Esophagus (tissue), 2 donors: ENCODE data around the gene TCTN2. TPM values are rescaled to one million over a fixed set of nuclear protein-coding genes. Genes with fewer than 3 reads are reported as not detected.

Source experiments
- H3K27ac ChIP-seq, 2 donors: one replicate each; pipeline ENCODE4 v1.5.1; 2013; ENCODE audit warnings: low read depth in 2 of 2, mild to moderate bottlenecking in 2 of 2, inconsistent platforms in 1 of 2, low read length in 1 of 2, moderate library complexity in 1 of 2
- H3K27me3 ChIP-seq, 2 donors: one replicate each; pipeline ENCODE4 v1.6.1; 2013; ENCODE audit warnings: low read length in 2 of 2, control low read depth in 1 of 2, mild to moderate bottlenecking in 1 of 2; ENCODE audit not compliant: insufficient read depth in 2 of 2, control insufficient read depth in 1 of 2
- H3K36me3 ChIP-seq, 2 donors: one replicate each; pipeline ENCODE4 v1.6.1; 2013; ENCODE audit warnings: low read length in 1 of 2; ENCODE audit not compliant: control insufficient read depth in 2 of 2, insufficient read depth in 2 of 2
- H3K4me1 ChIP-seq, 2 donors: one replicate each; pipeline ENCODE4 v1.6.1; 2013; ENCODE audit warnings: low read length in 1 of 2; ENCODE audit not compliant: control insufficient read depth in 2 of 2, insufficient read depth in 2 of 2
- H3K4me3 ChIP-seq, 2 donors: one replicate each; pipeline ENCODE4 v1.5.1; 2013; ENCODE audit warnings: low read length in 2 of 2, mild to moderate bottlenecking in 2 of 2, low read depth in 1 of 2, moderate library complexity in 1 of 2
- H3K9me3 ChIP-seq, 2 donors: one replicate each; pipeline ENCODE4 v1.6.1; 2013; ENCODE audit warnings: mild to moderate bottlenecking in 2 of 2, low read depth in 1 of 2, low read length in 1 of 2, moderate library complexity in 1 of 2; ENCODE audit not compliant: control insufficient read depth in 2 of 2, insufficient read depth in 1 of 2
- WGBS, 2 donors: extraction: QIAGEN DNeasy Blood & Tissue Kit; methylation state at CpG; one replicate each; pipeline ENCODE4 v1.1.7; 2013; 5-methylcytosine and 5-hydroxymethylcytosine counted together
- polyA plus RNA-seq, 2 donors: library from polyadenylated mRNA; stranded (reverse); fragments of 200-250 nt; gene quantifications; one replicate each; pipeline ENCODE4 v1.2.3, GENCODE V29; 2013
- donor health status: healthy with polysubstance abuse.
- donor health status: Bipolar disorder and iron deficiency.

TCTN2 gene
- polyA plus RNA-seq, 2 donors, result 1.8 to 2.6 TPM

DNA sequence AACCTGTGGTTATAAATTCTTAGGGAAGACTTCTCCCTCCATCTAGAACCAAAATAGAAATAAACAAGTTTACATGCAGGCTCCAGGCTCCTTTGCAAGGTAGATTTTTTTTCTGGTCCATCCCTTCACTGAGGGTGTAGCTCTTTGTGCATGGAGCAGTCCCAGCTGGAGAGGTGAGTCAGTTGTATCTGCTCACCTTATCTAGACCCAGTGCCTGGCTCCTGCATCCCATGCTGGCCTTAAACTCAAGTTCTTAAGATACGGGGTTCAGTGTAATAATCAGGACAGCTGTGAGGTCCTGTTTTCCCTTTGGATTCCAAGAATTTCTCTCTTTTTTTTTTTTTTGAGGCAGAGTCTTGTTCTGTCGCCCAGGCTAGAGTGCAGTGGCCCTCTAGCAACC is 56.0 kb downstream of the TCTN2 start:
- Histone ChIP-seq H3K4me3 (no peak overlapping the region), H3K9me3 (no peaks in the 10 kb centered on the region), H3K27me3 (no peaks in the 10 kb centered on the region), H3K36me3 (peaks cover 7 to 8% of the 10 kb centered on the region in 2 donors), H3K27ac (no peak overlapping the region), H3K4me1 (no peaks in the 10 kb centered on the region)
- WGBS, 2 donors, result 88 to 92% methylated on average over 2 of the region's 2 CpGs

DNA sequence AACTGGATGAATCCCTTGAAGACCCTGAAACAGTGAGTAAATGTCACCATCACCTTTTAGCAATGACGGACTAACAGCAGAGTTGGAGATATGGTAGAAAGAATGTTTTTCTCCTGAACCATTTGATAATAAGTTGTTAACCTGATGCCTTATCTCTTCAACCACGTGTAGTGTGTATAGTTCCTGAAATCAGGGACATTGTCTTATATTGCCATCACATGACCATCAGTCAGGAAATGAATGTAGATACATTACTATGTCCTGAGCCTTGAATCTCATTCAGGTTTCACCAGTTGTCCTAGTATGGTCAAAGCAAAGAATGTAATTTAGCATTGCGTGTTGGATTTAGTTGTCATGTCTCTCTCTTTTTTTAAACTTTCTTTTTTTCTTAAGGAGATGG is 57.0 kb downstream of the TCTN2 start:
- 82 to 89% methylated on average over 3 of the region's 3 CpGs for WGBS, 2 donors
- Histone ChIP-seq H3K36me3 (peaks cover 5 to 10% of the 10 kb centered on the region in 2 donors), H3K27ac (no peak overlapping the region), H3K4me3 (no peak overlapping the region), H3K27me3 (no peaks in the 10 kb centered on the region), H3K9me3 (no peaks in the 10 kb centered on the region), H3K4me1 (no peaks in the 10 kb centered on the region)

DNA sequence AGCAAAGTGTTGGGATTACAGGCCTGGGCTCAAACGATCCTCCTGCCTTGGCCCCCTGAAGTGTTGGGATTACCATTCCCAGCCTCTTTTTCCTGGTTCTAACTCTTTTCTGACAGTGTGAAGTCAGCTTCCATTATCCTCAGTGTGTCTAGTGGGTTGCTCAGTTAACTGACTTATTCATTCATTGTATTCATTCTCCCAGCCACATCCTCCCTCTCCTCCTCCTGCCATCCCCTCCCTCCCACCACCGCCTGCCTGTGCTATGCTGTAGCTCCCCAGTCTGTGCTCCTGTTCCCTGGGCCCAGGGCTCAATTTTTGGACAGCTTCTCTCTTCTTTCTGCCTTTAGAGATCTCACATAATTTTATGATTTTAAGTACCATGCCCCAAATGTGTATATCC is 60.7 kb downstream of the TCTN2 start:
- no peaks in the 10 kb centered on the region for H3K9me3 ChIP-seq
- no peaks in the 10 kb centered on the region for H3K27me3 ChIP-seq
- 80 to 84% methylated on average over 2 of the region's 2 CpGs for WGBS, 2 donors
- H3K4me3 ChIP-seq, result no peak overlapping the region
- peaks cover 9 to 22% of the 10 kb centered on the region in 2 donors for H3K36me3 ChIP-seq
- no peak overlapping the region for H3K27ac ChIP-seq
- no peaks in the 10 kb centered on the region for H3K4me1 ChIP-seq

DNA sequence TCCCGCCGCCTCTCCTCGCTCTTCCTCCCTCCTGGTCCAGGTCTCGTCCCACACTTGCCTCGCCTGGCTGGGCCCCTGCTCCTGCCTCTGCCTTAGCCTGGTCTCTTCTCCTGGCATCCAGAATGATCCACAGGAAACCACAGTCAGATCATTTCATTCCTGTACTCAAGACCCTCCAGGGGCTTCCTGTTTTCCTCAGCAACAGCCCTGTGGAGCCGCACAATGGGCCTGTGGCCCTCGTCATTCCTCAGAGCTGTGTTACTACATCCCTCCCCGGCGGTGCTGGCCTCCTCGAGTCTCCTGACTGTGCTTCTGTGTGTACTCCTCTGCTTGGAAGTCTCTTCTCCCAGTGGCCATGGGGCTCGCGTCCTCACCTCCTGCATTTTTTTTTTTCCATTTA is 61.3 kb downstream of the TCTN2 start:
- Histone ChIP-seq H3K27ac (no peak overlapping the region), H3K36me3 (peaks cover 14 to 28% of the 10 kb centered on the region in 2 donors)
- WGBS, 2 donors, result 93 to 94% methylated on average over 12 of the region's 12 CpGs

DNA sequence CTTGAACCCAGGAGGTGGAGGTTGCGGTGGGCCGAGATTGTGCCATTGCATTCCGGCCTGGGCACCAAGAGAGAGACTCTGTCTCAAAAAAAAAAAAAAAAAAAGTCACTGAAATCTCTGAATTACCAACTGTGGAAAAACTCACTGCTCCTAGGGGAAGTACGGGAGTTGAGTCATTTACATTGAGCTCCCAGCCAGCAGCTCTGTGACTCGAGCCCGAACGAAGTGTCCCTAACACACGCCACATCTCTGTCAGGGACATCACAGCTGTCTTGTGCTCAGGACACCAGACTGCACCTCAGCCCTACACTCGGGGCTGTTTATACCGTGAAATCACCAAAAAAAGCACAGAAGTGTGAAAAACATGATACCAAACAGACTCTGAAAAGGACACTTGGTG is 62.3 kb downstream of the TCTN2 start:
- WGBS, 2 donors, result 84 to 88% methylated on average over 10 of the region's 10 CpGs
- no peak overlapping the region for H3K27ac ChIP-seq
- H3K9me3 ChIP-seq, result no peaks in the 10 kb centered on the region
- H3K4me3 ChIP-seq, result no peak overlapping the region
- H3K27me3 ChIP-seq, result no peaks in the 10 kb centered on the region
- H3K36me3 ChIP-seq, result peaks cover 12 to 28% of the 10 kb centered on the region in 2 donors
- H3K4me1 ChIP-seq, result no peaks in the 10 kb centered on the region

More for the DNA sequence above, 61.3 kb downstream of the TCTN2 start:
- Histone ChIP-seq H3K4me3 (no peak overlapping the region), H3K27me3 (no peaks in the 10 kb centered on the region), H3K9me3 (no peaks in the 10 kb centered on the region), H3K4me1 (no peaks in the 10 kb centered on the region)

DNA sequence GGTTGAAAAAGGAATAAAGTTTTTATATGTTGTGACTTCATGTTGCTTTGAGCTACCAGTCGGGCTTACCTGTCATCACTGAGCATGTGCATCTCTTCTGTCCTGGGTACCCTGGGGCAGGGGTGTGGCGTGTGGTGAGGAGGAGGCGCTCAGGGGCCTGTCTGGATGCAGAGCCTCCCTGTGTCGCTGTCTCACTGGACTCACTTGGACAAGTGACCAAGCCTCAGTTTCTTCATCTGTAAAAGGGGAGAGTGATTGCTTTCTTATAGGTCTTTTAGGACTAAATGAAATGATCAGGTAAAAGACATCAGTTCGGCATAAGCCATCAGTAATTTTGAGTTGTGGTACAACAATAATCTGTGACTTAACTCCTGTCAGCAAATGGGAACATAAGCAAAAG is 63.4 kb downstream of the TCTN2 start:
- H3K4me1 ChIP-seq, result no peaks in the 10 kb centered on the region
- H3K36me3 ChIP-seq, result peaks cover 17 to 31% of the 10 kb centered on the region in 2 donors
- H3K4me3 ChIP-seq, result no peak overlapping the region
- WGBS, 2 donors, result 84% methylated on average over 5 of the region's 5 CpGs
- H3K27me3 ChIP-seq, result no peaks in the 10 kb centered on the region
- no peak overlapping the region for H3K27ac ChIP-seq
- H3K9me3 ChIP-seq, result no peaks in the 10 kb centered on the region

- H3K9me3 ChIP-seq, result no peaks in the 10 kb centered on the region
- peaks cover 14 to 26% of the 10 kb centered on the region in 2 donors for H3K36me3 ChIP-seq
- no peaks in the 10 kb centered on the region for H3K4me1 ChIP-seq
- peak overlapping the region in 1 of 2 donors; percentile 9 for H3K27ac ChIP-seq
- H3K27me3 ChIP-seq, result no peaks in the 10 kb centered on the region
- 84 to 86% methylated on average over 14 of the region's 14 CpGs for WGBS, 2 donors
- no peak overlapping the region for H3K4me3 ChIP-seq
Observed at GRCh38 chr12:123741937-123742572, 71.1 kb downstream of the TCTN2 start.

DNA sequence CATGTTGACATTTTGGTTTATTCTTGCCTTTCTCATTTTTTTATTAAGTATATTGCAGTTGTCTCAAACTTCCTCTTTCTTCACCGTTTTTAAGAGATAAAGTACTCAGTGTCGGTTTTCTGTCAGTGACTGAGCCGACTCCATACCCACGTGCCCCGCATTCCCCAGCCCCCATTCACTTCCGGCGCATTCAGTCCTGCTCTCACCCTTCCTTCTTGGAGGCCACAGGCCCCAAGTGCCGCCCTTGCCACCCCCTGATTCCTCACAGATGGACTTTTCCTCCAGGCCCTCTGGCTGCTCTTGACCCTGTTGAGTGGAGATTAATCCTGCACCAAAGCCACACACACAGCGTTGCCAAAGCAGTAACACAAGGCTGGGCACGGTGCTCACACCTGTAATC is 72.1 kb downstream of the TCTN2 start:
- peaks cover 14 to 26% of the 10 kb centered on the region in 2 donors for H3K36me3 ChIP-seq
- H3K27me3 ChIP-seq, result no peaks in the 10 kb centered on the region
- H3K4me1 ChIP-seq, result no peaks in the 10 kb centered on the region
- WGBS, 2 donors, result 84% methylated on average over 10 of the region's 10 CpGs
- H3K27ac ChIP-seq, result no peak overlapping the region
- no peak overlapping the region for H3K4me3 ChIP-seq
- no peaks in the 10 kb centered on the region for H3K9me3 ChIP-seq

DNA sequence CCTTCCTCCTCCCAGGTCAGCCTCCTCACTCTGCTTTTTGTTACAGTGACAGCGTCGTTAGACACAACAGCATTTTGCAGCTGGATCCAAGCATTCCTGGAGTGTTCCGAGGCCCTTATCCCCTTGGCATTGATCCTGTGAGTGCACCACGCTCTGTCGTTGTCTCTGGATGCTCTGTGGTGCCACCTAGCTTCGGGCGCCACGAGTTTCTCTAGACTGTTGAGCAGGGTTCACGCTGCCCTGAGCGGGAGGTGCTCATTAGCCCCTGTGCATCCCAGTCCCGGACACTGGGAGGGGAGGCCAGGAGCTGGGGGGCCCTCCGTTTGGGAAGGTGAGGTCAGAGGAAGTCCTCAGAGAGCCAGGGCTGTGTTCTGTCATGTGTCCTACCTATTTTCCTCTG is 73.9 kb downstream of the TCTN2 start:
- no peak overlapping the region for H3K27ac ChIP-seq
- 76 to 80% methylated on average over 12 of the region's 12 CpGs for WGBS, 2 donors
- no peaks in the 10 kb centered on the region for H3K4me1 ChIP-seq
- no peaks in the 10 kb centered on the region for H3K9me3 ChIP-seq
- no peaks in the 10 kb centered on the region for H3K27me3 ChIP-seq
- peaks cover 15 to 28% of the 10 kb centered on the region in 2 donors for H3K36me3 ChIP-seq
- H3K4me3 ChIP-seq, result no peak overlapping the region

DNA sequence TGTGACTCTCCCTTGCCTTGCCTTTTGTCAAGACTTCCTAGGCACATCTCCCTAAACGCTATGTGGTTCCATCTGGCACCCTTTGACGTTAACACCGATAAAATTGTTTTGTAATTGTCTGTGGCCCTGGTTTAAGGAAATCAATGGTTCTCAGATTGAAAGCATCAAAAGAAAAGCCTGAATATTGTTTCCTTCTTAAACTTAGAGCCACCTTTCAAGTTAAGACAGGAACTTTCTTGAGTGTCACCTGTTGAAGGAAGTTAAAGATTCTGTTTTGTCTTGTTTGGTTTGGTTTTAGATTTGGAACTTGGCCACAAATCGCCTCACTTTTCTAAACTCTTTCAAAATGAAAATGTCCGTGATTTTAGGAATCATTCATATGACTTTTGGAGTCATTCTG is 76.4 kb downstream of the TCTN2 start:
- H3K36me3 ChIP-seq, result peaks cover 19 to 33% of the 10 kb centered on the region in 2 donors
- WGBS, 2 donors, result 49 to 58% methylated on average over 5 of the region's 5 CpGs
- no peaks in the 10 kb centered on the region for H3K4me1 ChIP-seq

More for the DNA sequence above, 76.4 kb downstream of the TCTN2 start:
- Histone ChIP-seq H3K27me3 (no peaks in the 10 kb centered on the region), H3K4me3 (no peak overlapping the region), H3K27ac (no peak overlapping the region), H3K9me3 (no peaks in the 10 kb centered on the region)
